Keratinocyte (primary cell): ENCODE measurements around the gene SSBP2. TPM values are rescaled to one million over a fixed set of nuclear protein-coding genes. Genes with fewer than 3 reads are reported as not detected.

Experiments used
- DNase-seq: peaks from one replicate; pipeline ENCODE4 v3.0.0-alpha.2; 2011; ENCODE audit warnings: low read depth, missing footprints, low spot score
- FAIRE-seq: peaks from 2 replicates; lab custom pipeline; 2011; peaks lifted over from hg19 to GRCh38; lab: Jason Lieb, UNC
- H2AFZ ChIP-seq: 2 replicates; pipeline ENCODE4 v1.6.0; 2012; ENCODE audit warnings: low read length, control low read depth, inconsistent platforms; ENCODE audit not compliant: control insufficient read depth
- H3K27ac ChIP-seq: 2 replicates; pipeline ENCODE4 v1.5.1; 2011; ENCODE audit warnings: low read length; ENCODE audit not compliant: control insufficient read depth, insufficient read depth
- H3K27me3 ChIP-seq: 3 replicates; pipeline ENCODE4 v1.6.0; 2011; ENCODE audit warnings: low read length; ENCODE audit not compliant: control insufficient read depth, insufficient read depth; ENCODE audit errors: extremely low read depth
- H3K36me3 ChIP-seq, 2 experiments: 2 replicates in 1 of 2; 3 replicates in 1 of 2; pipeline ENCODE4 v1.5.1; 2011; ENCODE audit warnings: low read length in 2 of 2, mild to moderate bottlenecking in 1 of 2; ENCODE audit not compliant: control insufficient read depth in 2 of 2, insufficient read depth in 2 of 2; ENCODE audit errors: extremely low read depth in 1 of 2
- H3K4me1 ChIP-seq: 3 replicates; pipeline ENCODE4 v1.5.1; 2011; ENCODE audit warnings: low read length; ENCODE audit not compliant: control insufficient read depth, insufficient read depth; ENCODE audit errors: extremely low read depth
- H3K4me2 ChIP-seq: 3 replicates; pipeline ENCODE4 v1.6.0; 2011; ENCODE audit warnings: low read depth, low read length; ENCODE audit not compliant: control insufficient read depth, insufficient read depth; ENCODE audit errors: extremely low read depth
- H3K4me3 ChIP-seq, 3 experiments: fragments of 200-600 bp in 1 of 3; sonication (generic) in 1 of 3; 2 replicates in 2 of 3; 3 replicates in 1 of 3; pipeline ENCODE4 v1.5.1; 2011 to 2016; ENCODE audit warnings: low read length in 3 of 3, mild to moderate bottlenecking in 3 of 3, control low read depth in 2 of 3, inconsistent platforms in 1 of 3, low read depth in 1 of 3, mixed read lengths in 1 of 3, mixed run types in 1 of 3, moderate library complexity in 1 of 3; ENCODE audit not compliant: control insufficient read depth in 2 of 3, insufficient read depth in 2 of 3; ENCODE audit errors: extremely low read depth in 1 of 3
- H3K79me2 ChIP-seq: 2 replicates; pipeline ENCODE4 v1.6.0; 2012; ENCODE audit warnings: low read length; ENCODE audit not compliant: control insufficient read depth, insufficient read depth
- H3K9ac ChIP-seq: 3 replicates; pipeline ENCODE4 v1.6.0; 2011; ENCODE audit warnings: low read length; ENCODE audit not compliant: control insufficient read depth, insufficient read depth; ENCODE audit errors: extremely low read depth
- H3K9me1 ChIP-seq: 3 replicates; pipeline ENCODE4 v1.6.0; 2011; ENCODE audit warnings: low read length; ENCODE audit not compliant: control insufficient read depth, insufficient read depth; ENCODE audit errors: extremely low read depth
- H3K9me3 ChIP-seq: 2 replicates; pipeline ENCODE4 v1.5.1; 2012; ENCODE audit warnings: low read depth, low read length; ENCODE audit not compliant: control insufficient read depth
- H4K20me1 ChIP-seq: 3 replicates; pipeline ENCODE4 v1.6.0; 2011; ENCODE audit warnings: low read length; ENCODE audit not compliant: control insufficient read depth, insufficient read depth; ENCODE audit errors: extremely low read depth
- EZH2 ChIP-seq: IDR thresholded peaks from one replicate; pipeline ENCODE4 v1.6.1; 2012; ENCODE audit warnings: inconsistent platforms, mild to moderate bottlenecking, low read length, moderate library complexity
- dilution Hi-C: fragments of 300-500 bp; cut with MboI; formaldehyde crosslinking; loops from one replicate; pipeline ENCODE4 v1.7.0; 2020; ENCODE audit warnings: low sequenced_read_pairs; ENCODE audit not compliant: extremely low pct_ligation_motif_present
- polyA plus RNA-seq, 5 experiments: library from polyadenylated mRNA; depleted of rRNA in 3 of 5; stranded (reverse) in 3 of 5; stranded (forward) in 1 of 5; unstranded in 1 of 5; fragments of >200 nt; gene quantifications; 1 replicate in 1 of 5; 2 replicates in 3 of 5; 3 replicates in 1 of 5; pipeline versions ENCODE4 v1.2.1 to v1.2.3, GENCODE V29; 2011 to 2012; ENCODE audit warnings: missing spikeins in 2 of 5, low read depth in 1 of 5, low replicate concordance in 1 of 5
- TF ChIP-seq, protein P1 (sequence below), 3 experiments: IDR thresholded peaks in 1 of 3; conservative IDR thresholded peaks in 1 of 3; optimal IDR thresholded peaks in 1 of 3; 2 replicates in 2 of 3; 3 replicates in 1 of 3; pipeline versions ENCODE3 to v1.5.1; 2011; ENCODE audit warnings: low read length in 3 of 3, mild to moderate bottlenecking in 3 of 3, moderate library complexity in 2 of 3, control low read depth in 1 of 3, inconsistent platforms in 1 of 3; ENCODE audit not compliant: insufficient read depth in 2 of 3; ENCODE audit errors: extremely low read depth in 1 of 3

Gene SSBP2
- polyA plus RNA-seq, 1 donor (not counting 4 experiments of a cell fraction or from before 2014, with no cell fraction given) = 14.6 TPM

DNA sequence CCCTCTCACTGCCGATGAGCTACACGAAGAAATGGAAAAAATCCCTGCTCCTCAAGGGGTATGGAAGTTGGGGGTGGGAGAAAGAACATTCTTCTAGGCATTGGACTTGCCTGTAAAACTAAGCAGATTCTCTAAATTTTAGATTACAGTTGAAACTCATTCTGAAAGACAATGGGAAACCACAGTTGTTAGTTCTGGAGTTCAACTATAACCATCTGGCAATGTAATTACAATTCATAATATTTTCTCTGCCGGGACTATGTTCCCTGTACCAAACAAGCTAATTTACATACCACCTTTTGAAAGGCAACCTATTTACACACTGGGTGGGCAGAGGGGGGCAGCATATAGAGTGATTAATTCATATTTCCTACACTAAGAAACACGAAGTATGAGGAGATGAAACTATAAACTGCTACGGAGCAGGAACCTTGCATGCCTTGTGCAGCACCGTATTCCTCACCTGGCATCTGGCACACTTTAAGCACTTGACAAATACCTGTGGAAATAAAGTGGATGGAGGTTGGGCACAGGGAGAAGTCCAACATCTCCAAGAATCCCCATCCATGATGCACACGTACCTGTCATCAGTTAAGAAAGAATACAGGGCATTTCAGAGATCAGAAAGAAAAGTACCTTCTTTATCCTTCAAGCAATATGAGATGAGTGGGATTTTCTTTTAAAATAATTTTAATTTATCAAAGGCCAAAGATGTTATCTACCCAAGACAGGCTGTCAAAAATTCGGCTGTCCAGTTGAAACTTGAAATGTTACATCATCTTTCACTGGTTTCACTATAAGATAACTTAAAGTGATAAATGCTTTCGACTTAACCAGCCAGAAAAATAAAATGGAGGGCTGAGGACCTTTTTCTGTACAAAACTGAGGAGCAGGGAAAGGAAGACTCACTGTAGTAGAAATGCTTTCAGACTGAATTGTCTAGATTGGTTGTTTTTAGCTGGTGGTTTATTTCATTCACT lies 54.2 kb downstream of the SSBP2 start:
- DNase-seq = no peak
- Histone ChIP-seq H2AFZ (peak overlapping the region; percentile 2), H3K27me3 (no peaks in the 10 kb centered on the region), H4K20me1 (no peaks in the 10 kb centered on the region), H3K27ac (no peak overlapping the region), H3K4me2 (no peak overlapping the region), H3K36me3 (no peaks in the 10 kb centered on the region), H3K4me3 (no peak overlapping the region), H3K9me3 (no peaks in the 10 kb centered on the region), H3K9ac (no peak overlapping the region), H3K9me1 (no peaks in the 10 kb centered on the region), H3K79me2 (no peaks in the 10 kb centered on the region), H3K4me1 (no peaks in the 10 kb centered on the region)
- dilution Hi-C loops = no loop called here
- no peak for FAIRE-seq
- no peak for TF ChIP-seq EZH2
- TF ChIP-seq, protein P1, sequence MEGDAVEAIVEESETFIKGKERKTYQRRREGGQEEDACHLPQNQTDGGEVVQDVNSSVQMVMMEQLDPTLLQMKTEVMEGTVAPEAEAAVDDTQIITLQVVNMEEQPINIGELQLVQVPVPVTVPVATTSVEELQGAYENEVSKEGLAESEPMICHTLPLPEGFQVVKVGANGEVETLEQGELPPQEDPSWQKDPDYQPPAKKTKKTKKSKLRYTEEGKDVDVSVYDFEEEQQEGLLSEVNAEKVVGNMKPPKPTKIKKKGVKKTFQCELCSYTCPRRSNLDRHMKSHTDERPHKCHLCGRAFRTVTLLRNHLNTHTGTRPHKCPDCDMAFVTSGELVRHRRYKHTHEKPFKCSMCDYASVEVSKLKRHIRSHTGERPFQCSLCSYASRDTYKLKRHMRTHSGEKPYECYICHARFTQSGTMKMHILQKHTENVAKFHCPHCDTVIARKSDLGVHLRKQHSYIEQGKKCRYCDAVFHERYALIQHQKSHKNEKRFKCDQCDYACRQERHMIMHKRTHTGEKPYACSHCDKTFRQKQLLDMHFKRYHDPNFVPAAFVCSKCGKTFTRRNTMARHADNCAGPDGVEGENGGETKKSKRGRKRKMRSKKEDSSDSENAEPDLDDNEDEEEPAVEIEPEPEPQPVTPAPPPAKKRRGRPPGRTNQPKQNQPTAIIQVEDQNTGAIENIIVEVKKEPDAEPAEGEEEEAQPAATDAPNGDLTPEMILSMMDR (optimal IDR thresholded peaks at IDR 0.05 in 1 of 3, IDR thresholded peaks at IDR 0.05 in 1 of 3, conservative IDR thresholded peaks at IDR 0.05 in 1 of 3; ENCODE audit: extremely low read depth in 1 of 3, insufficient read depth in 2 of 3, low read length in 3 of 3) = no peak

DNA sequence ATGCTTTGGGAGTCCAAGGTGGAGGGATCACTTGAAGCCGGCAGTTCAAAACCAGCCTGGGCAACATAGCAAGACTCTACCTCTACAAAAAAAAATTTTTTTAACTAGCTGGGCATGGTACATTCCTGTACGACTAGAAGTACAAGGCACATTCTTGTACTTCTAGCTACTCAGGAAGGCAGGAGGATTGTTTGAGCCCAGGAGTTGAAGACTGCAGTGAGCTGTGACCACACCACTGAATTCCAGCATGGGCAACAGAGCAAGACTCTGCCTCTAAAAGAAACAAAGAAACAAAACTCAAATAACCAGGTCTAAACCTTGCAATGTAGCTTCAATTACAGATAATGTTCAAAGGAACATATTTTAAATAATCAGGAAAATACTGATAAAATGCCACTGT lies 56.2 kb downstream of the SSBP2 start:
- Histone ChIP-seq H3K36me3 (no peaks in the 10 kb centered on the region), H3K4me3 (no peak overlapping the region)
- FAIRE-seq = no peak

More for the DNA sequence above, 56.2 kb downstream of the SSBP2 start:
- Histone ChIP-seq H3K79me2 (no peaks in the 10 kb centered on the region), H3K9me3 (no peaks in the 10 kb centered on the region), H2AFZ (no peak overlapping the region), H3K27me3 (no peaks in the 10 kb centered on the region), H3K9ac (no peak overlapping the region), H4K20me1 (no peaks in the 10 kb centered on the region), H3K4me1 (no peaks in the 10 kb centered on the region), H3K27ac (no peak overlapping the region), H3K4me2 (no peak overlapping the region), H3K9me1 (no peaks in the 10 kb centered on the region)
- no peak for DNase-seq
- no peak for TF ChIP-seq EZH2
- TF ChIP-seq, protein P1 (optimal IDR thresholded peaks at IDR 0.05 in 1 of 3, IDR thresholded peaks at IDR 0.05 in 1 of 3, conservative IDR thresholded peaks at IDR 0.05 in 1 of 3; ENCODE audit: extremely low read depth in 1 of 3, insufficient read depth in 2 of 3, low read length in 3 of 3) = no peak
- dilution Hi-C loops = no loop called here
